H1 (cell line): ENCODE measurements around the gene PIGM. TPM values are rescaled to one million over a fixed set of nuclear protein-coding genes. Genes with fewer than 3 reads are reported as not detected.

ENCODE experiments used
- CTCF ChIA-PET: fragments of 300-600 bp; sonication (Branson Sonifier 250); formaldehyde crosslinking; loops from one replicate; lab custom pipeline; 2021; ENCODE audit not compliant: partially characterized antibody; lab: Charles Lee
- POLR2A ChIA-PET: fragments of 300-600 bp; sonication (Branson Sonifier 250); formaldehyde crosslinking; loops from one replicate; lab custom pipeline; 2021; ENCODE audit warnings: inconsistent platforms; ENCODE audit not compliant: partially characterized antibody; lab: Charles Lee
- DNase-seq, 2 experiments: peaks; one replicate each; pipeline versions ENCODE4 v3.0.0 to v3.0.0-alpha.2; 2010 to 2022; ENCODE audit warnings: low spot score in 2 of 2, low read depth in 1 of 2, mixed read lengths in 1 of 2
- FAIRE-seq: peaks from 2 replicates; lab custom pipeline; 2011; peaks lifted over from hg19 to GRCh38; lab: Jason Lieb, UNC
- H2AFZ ChIP-seq: 2 replicates; pipeline ENCODE4 v1.8.1; 2012; ENCODE audit warnings: low read length, inconsistent platforms
- H2AK5ac ChIP-seq: 2 replicates; pipeline ENCODE4 v1.6.1; 2013; ENCODE audit warnings: low read depth, low read length
- H2BK120ac ChIP-seq: replicated peaks from 2 replicates; pipeline ENCODE3; 2013; ENCODE audit warnings: low read depth, low read length, inconsistent platforms
- H2BK12ac ChIP-seq: 2 replicates; pipeline ENCODE4 v1.6.1; 2013; ENCODE audit warnings: low read depth, low read length
- H2BK15ac ChIP-seq: 2 replicates; pipeline ENCODE4 v1.6.1; 2013; ENCODE audit warnings: low read length
- H2BK20ac ChIP-seq: 2 replicates; pipeline ENCODE4 v1.6.1; 2013; ENCODE audit warnings: low read length
- H2BK5ac ChIP-seq: 2 replicates; pipeline ENCODE4 v1.6.1; 2013; ENCODE audit warnings: low read depth, low read length
- H3K14ac ChIP-seq: 2 replicates; pipeline ENCODE4 v1.6.1; 2013; ENCODE audit warnings: inconsistent platforms; ENCODE audit not compliant: insufficient read length
- H3K18ac ChIP-seq: 2 replicates; pipeline ENCODE4 v1.6.1; 2013; ENCODE audit warnings: low read length; ENCODE audit errors: extremely low read depth
- H3K23ac ChIP-seq: 2 replicates; pipeline ENCODE4 v1.6.1; 2013; ENCODE audit warnings: inconsistent platforms; ENCODE audit not compliant: insufficient read length
- H3K23me2 ChIP-seq: 2 replicates; pipeline ENCODE4 v1.6.1; 2013; ENCODE audit warnings: low read depth, low read length
- H3K27ac ChIP-seq: 2 replicates; pipeline ENCODE4 v1.6.1; 2011; ENCODE audit warnings: low read depth, low read length, inconsistent platforms
- H3K27me3 ChIP-seq, 4 experiments: replicated peaks in 1 of 4; 1 replicate in 1 of 4; 2 replicates in 3 of 4; pipeline versions ENCODE4 v1.6.1 to v1.8.1; 2011 to 2013; ENCODE audit warnings: low read length in 3 of 4, mild to moderate bottlenecking in 3 of 4, inconsistent platforms in 2 of 4, mixed read lengths in 2 of 4, moderate library complexity in 1 of 4; ENCODE audit not compliant: control insufficient read depth in 3 of 4, insufficient read depth in 3 of 4; ENCODE audit errors: extremely low read depth in 1 of 4
- H3K36me3 ChIP-seq, 4 experiments: 2 replicates each; pipeline versions ENCODE4 v1.6.1 to v1.8.1; 2011 to 2013; ENCODE audit warnings: mild to moderate bottlenecking in 4 of 4, low read length in 3 of 4, moderate library complexity in 2 of 4, control low read depth in 1 of 4, inconsistent platforms in 1 of 4; ENCODE audit not compliant: insufficient read depth in 4 of 4, control insufficient read depth in 2 of 4
- H3K4ac ChIP-seq: replicated peaks from 2 replicates; pipeline ENCODE3; 2013; ENCODE audit warnings: low read length, low read depth, mixed read lengths, inconsistent platforms; ENCODE audit not compliant: insufficient read length
- H3K4me1 ChIP-seq, 4 experiments: replicated peaks in 1 of 4; 1 replicate in 1 of 4; 2 replicates in 3 of 4; pipeline versions ENCODE4 v1.6.1 to v1.8.1; 2011 to 2013; ENCODE audit warnings: low read length in 3 of 4, inconsistent platforms in 2 of 4, mixed read lengths in 1 of 4; ENCODE audit not compliant: insufficient read depth in 4 of 4, control insufficient read depth in 3 of 4
- H3K4me2 ChIP-seq, 2 experiments: 2 replicates each; pipeline versions ENCODE4 v1.6.1 to v1.8.1; 2011 to 2013; ENCODE audit warnings: low read depth in 2 of 2, low read length in 2 of 2, control low read depth in 1 of 2, inconsistent platforms in 1 of 2, mild to moderate bottlenecking in 1 of 2; ENCODE audit not compliant: insufficient read depth in 1 of 2
- H3K4me3 ChIP-seq, 4 experiments: fragments of 200-600, 300-600 bp in 1 of 4; sonication (generic), shearing (Covaris generic), sonication (Bioruptor Twin) in 1 of 4; 2 replicates each; pipeline versions ENCODE4 v1.5.1 to v1.8.1; 2011 to 2016; ENCODE audit warnings: low read length in 4 of 4, low read depth in 3 of 4, control low read depth in 2 of 4, inconsistent platforms in 2 of 4, mild to moderate bottlenecking in 2 of 4, mixed read lengths in 1 of 4, moderate library complexity in 1 of 4; ENCODE audit not compliant: insufficient read depth in 2 of 4; ENCODE audit errors: extremely low read depth in 1 of 4
- H3K56ac ChIP-seq: replicated peaks from 2 replicates; pipeline ENCODE3; 2013; ENCODE audit warnings: low read depth, mild to moderate bottlenecking, mixed read lengths, low read length, inconsistent platforms; ENCODE audit not compliant: insufficient read length
- H3K79me1 ChIP-seq: 2 replicates; pipeline ENCODE4 v1.6.1; 2013; ENCODE audit warnings: low read depth, low read length, control low read depth
- H3K79me2 ChIP-seq, 2 experiments: 2 replicates each; pipeline versions ENCODE4 v1.6.1 to v1.8.1; 2012 to 2013; ENCODE audit warnings: low read length in 2 of 2, mild to moderate bottlenecking in 2 of 2, inconsistent platforms in 1 of 2; ENCODE audit not compliant: insufficient read depth in 2 of 2, control insufficient read depth in 1 of 2
- H3K9ac ChIP-seq, 4 experiments: replicated peaks in 1 of 4; 1 replicate in 1 of 4; 2 replicates in 3 of 4; pipeline versions ENCODE4 v1.6.1 to v1.8.1; 2011 to 2013; ENCODE audit warnings: low read depth in 3 of 4, low read length in 3 of 4, control low read depth in 2 of 4, mild to moderate bottlenecking in 2 of 4, moderate library complexity in 2 of 4, inconsistent platforms in 1 of 4; ENCODE audit errors: extremely low read depth in 1 of 4
- H3K9me3 ChIP-seq, 2 experiments: 2 replicates each; pipeline versions ENCODE4 v1.6.1 to v1.8.1; 2012 to 2013; ENCODE audit warnings: mild to moderate bottlenecking in 2 of 2, moderate library complexity in 2 of 2, control low read depth in 1 of 2, inconsistent platforms in 1 of 2, low read depth in 1 of 2, low read length in 1 of 2, mixed read lengths in 1 of 2; ENCODE audit not compliant: insufficient read depth in 2 of 2
- H4K20me1 ChIP-seq, 2 experiments: replicated peaks in 1 of 2; 2 replicates each; pipeline versions ENCODE3 to v1.8.1; 2011 to 2013; ENCODE audit warnings: inconsistent platforms in 2 of 2, low read length in 2 of 2, mild to moderate bottlenecking in 1 of 2; ENCODE audit not compliant: insufficient read depth in 2 of 2, control insufficient read depth in 1 of 2
- H4K5ac ChIP-seq: 2 replicates; pipeline ENCODE4 v1.6.1; 2013; ENCODE audit warnings: low read length, low read depth, mixed read lengths, inconsistent platforms; ENCODE audit not compliant: insufficient read length
- H4K8ac ChIP-seq: 2 replicates; pipeline ENCODE4 v1.8.0; 2013; ENCODE audit warnings: mild to moderate bottlenecking, moderate library complexity, low read length, inconsistent platforms; ENCODE audit not compliant: insufficient read depth; ENCODE audit errors: extremely low read depth
- H4K91ac ChIP-seq: replicated peaks from 2 replicates; pipeline ENCODE3; 2013; ENCODE audit warnings: low read length, mixed read lengths, inconsistent platforms; ENCODE audit not compliant: insufficient read length
- BRCA1 ChIP-seq: IDR thresholded peaks from 2 replicates; pipeline ENCODE4 v1.6.1; 2012; ENCODE audit warnings: low read depth, low read length, improper control_type of control experiment
- CREB1 ChIP-seq: IDR thresholded peaks from 2 replicates; pipeline ENCODE4 v1.6.1; 2012; ENCODE audit warnings: inconsistent platforms
- EGR1 ChIP-seq: IDR thresholded peaks from 2 replicates; pipeline ENCODE4 v1.6.1; 2011; ENCODE audit warnings: low read depth, low read length, borderline replicate concordance
- JUND ChIP-seq: IDR thresholded peaks from 2 replicates; pipeline ENCODE4 v1.6.1; 2011; ENCODE audit warnings: mild to moderate bottlenecking, improper control_type of control experiment, low read length
- POLR2AphosphoS5 ChIP-seq: IDR thresholded peaks from 2 replicates; pipeline ENCODE4 v1.6.1; 2011; ENCODE audit warnings: low read depth, low read length
- RBBP5 ChIP-seq: IDR thresholded peaks from 2 replicates; pipeline ENCODE4 v1.7.1; 2012; ENCODE audit warnings: low read depth, mild to moderate bottlenecking, inconsistent platforms, low read length, moderate library complexity, borderline replicate concordance
- RNF2 ChIP-seq: fragments of 200-900, 300-1000 bp; sonication (generic); IDR thresholded peaks from 2 replicates; pipeline ENCODE4 v1.7.1; 2016; ENCODE audit warnings: borderline replicate concordance, low read depth, mild to moderate bottlenecking, antibody characterized with exemption, low read length; ENCODE audit not compliant: poor library complexity, severe bottlenecking; ENCODE audit errors: missing control alignments
- SIN3A ChIP-seq, 2 experiments: IDR thresholded peaks in 1 of 2; conservative IDR thresholded peaks in 1 of 2; 2 replicates each; pipeline ENCODE4 v1.6.1; 2011 to 2012; ENCODE audit warnings: low read length in 2 of 2, improper control_type of control experiment in 1 of 2, low read depth in 1 of 2, mild to moderate bottlenecking in 1 of 2
- SP4 ChIP-seq: IDR thresholded peaks from 2 replicates; pipeline ENCODE4 v1.6.1; 2012; ENCODE audit warnings: low read length, inconsistent platforms
- YY1 ChIP-seq: IDR thresholded peaks from 2 replicates; pipeline ENCODE4 v1.6.1; 2011; ENCODE audit warnings: low read depth, mild to moderate bottlenecking, low read length
- WGBS, 2 experiments: shearing (Covaris generic) in 1 of 2; methylation state at CpG; one replicate each; pipeline versions ENCODE4 v1.1.6 to v1.1.7; 2013 to 2015; ENCODE audit warnings: low lambda C conversion rate in 2 of 2, mixed read lengths in 2 of 2, inconsistent platforms in 1 of 2, low coverage in 1 of 2, missing lambda C conversion rate in 1 of 2; ENCODE audit not compliant: insufficient replicate concordance in 2 of 2, insufficient coverage in 1 of 2, insufficient read length in 1 of 2; ENCODE audit errors: extremely low coverage in 1 of 2, missing lambda C conversion rate in 1 of 2; 5-methylcytosine and 5-hydroxymethylcytosine counted together
- polyA plus RNA-seq, 7 experiments: library from polyadenylated mRNA; depleted of rRNA in 3 of 7; stranded (reverse) in 5 of 7; unstranded in 2 of 7; fragments of >200 nt in 5 of 7; fragments of 200-250 nt in 2 of 7; gene quantifications; 1 replicate in 5 of 7; 2 replicates in 1 of 7; 4 replicates in 1 of 7; pipeline versions ENCODE4 v1.2.1 to v1.2.3, GENCODE V29; 2011 to 2013; ENCODE audit warnings: missing spikeins in 2 of 7, mixed read lengths in 2 of 7
- total RNA-seq: library from RNA; stranded (reverse); fragmentation: NEBNext Ultra II Directional; extraction: Animal tissue kit (Norgen Biotek cat#: 25700); gene quantifications from 2 replicates; pipeline ENCODE4 v1.2.1, GENCODE V29; 2021
- TF ChIP-seq, protein P1 (sequence below): IDR thresholded peaks from 2 replicates; pipeline ENCODE4 v1.6.1; 2011; ENCODE audit warnings: low read depth, mild to moderate bottlenecking, low read length; ENCODE audit not compliant: insufficient read depth
- TF ChIP-seq, protein P2 (sequence below): IDR thresholded peaks from 2 replicates; pipeline ENCODE4 v1.6.1; 2012; ENCODE audit warnings: low read length, inconsistent platforms

The PIGM gene
- total and polyA plus RNA-seq, 2 of the 8 experiments (the other 6 are each of a cell fraction or from before 2014, with no cell fraction given): 5.4 to 6.0 TPM

DNA sequence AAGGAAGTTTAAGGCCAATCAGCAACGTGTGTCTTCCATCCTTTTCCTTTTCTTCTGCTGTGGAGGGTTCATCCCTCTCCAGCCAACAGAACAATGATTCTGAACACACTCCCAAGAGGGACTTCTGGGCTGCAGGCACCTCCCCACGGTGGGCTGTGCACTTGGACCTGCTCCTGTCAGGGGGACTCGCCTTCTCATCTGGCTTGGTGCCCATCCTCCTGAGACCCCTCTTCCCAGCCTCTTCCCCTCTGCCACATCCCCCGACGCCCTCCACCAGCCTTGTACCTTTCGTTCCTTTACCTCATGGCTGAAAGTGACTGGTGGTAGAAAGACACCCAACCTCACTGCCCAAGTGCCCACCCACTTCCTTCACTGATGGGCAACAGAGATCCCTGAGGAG, 51.7 kb downstream of the PIGM start:
- Histone ChIP-seq H2AFZ (no peak overlapping the region), H3K9me3 (no peaks in the 10 kb centered on the region), H3K23ac (no peak overlapping the region), H2BK12ac (no peak overlapping the region), H3K79me2 (no peaks in the 10 kb centered on the region), H3K4ac (no peak overlapping the region), H3K79me1 (no peaks in the 10 kb centered on the region), H2AK5ac (no peak overlapping the region), H3K4me3 (no peak overlapping the region), H2BK120ac (no peak overlapping the region), H3K56ac (no peak overlapping the region), H4K8ac (no peak overlapping the region), H3K4me2 (no peak overlapping the region), H2BK5ac (no peak overlapping the region), H3K9ac (no peak overlapping the region), H3K36me3 (no peaks in the 10 kb centered on the region), H4K20me1 (no peaks in the 10 kb centered on the region), H3K27me3 (peaks cover 0 to 2% (median 0%) of the 10 kb centered on the region in 4 experiments; a peak in 1 of 7 replicates), H2BK15ac (no peak overlapping the region), H4K5ac (no peak overlapping the region), H2BK20ac (no peak overlapping the region), H3K18ac (no peak overlapping the region), H3K23me2 (no peaks in the 10 kb centered on the region), H4K91ac (no peak overlapping the region), H3K4me1 (0 out of 7 replicates have a peak, but pooled peaks cover 0 to 2% (median 0%) of the 10 kb centered on the region in 4 experiments), H3K27ac (no peak overlapping the region), H3K14ac (no peak overlapping the region)
- peak in 1 of 2 experiments; percentile 17 for DNase-seq
- ChIA-PET CTCF (no interaction called here), POLR2A (no interaction called here)
- FAIRE-seq: no peak
- 80% methylated on average over 6 of the region's 6 CpGs; no CpG with 5 or more reads in 1 of the 2 experiments for WGBS, 2 experiments
- TF ChIP-seq POLR2AphosphoS5 (no peak), CREB1 (no peak), SIN3A (conservative IDR thresholded peaks at IDR 0.05 in 1 of 2, IDR thresholded peaks at IDR 0.05 in 1 of 2; ENCODE audit: low read depth in 1 of 2, low read length in 2 of 2) (no peak), YY1 (no peak), RNF2 (no peak), BRCA1 (no peak), JUND (no peak), SP4 (no peak), RBBP5 (no peak), EGR1 (no peak)
- TF ChIP-seq, protein P1, sequence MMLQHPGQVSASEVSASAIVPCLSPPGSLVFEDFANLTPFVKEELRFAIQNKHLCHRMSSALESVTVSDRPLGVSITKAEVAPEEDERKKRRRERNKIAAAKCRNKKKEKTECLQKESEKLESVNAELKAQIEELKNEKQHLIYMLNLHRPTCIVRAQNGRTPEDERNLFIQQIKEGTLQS: no peak
- TF ChIP-seq, protein P2, sequence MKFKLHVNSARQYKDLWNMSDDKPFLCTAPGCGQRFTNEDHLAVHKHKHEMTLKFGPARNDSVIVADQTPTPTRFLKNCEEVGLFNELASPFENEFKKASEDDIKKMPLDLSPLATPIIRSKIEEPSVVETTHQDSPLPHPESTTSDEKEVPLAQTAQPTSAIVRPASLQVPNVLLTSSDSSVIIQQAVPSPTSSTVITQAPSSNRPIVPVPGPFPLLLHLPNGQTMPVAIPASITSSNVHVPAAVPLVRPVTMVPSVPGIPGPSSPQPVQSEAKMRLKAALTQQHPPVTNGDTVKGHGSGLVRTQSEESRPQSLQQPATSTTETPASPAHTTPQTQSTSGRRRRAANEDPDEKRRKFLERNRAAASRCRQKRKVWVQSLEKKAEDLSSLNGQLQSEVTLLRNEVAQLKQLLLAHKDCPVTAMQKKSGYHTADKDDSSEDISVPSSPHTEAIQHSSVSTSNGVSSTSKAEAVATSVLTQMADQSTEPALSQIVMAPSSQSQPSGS: no peak
